ENCODE measurements around the gene SNCB.
A peak's percentile ranks its signal among the peaks of the same experiment; 100 is the strongest.

SNCB gene

GRCh38 chr5:176619569-176620332, 10.6 kb downstream of the SNCB start:
- no peaks in the 10 kb centered on the region for H3K36me3 ChIP-seq (ENCODE audit: insufficient read depth, low read length)
- H3K9me3 ChIP-seq (ENCODE audit: low read length): no peaks in the 10 kb centered on the region
- no peak overlapping the region for H2AFZ ChIP-seq (ENCODE audit: low read depth, low read length)
- no peak overlapping the region for H3K4me3 ChIP-seq (ENCODE audit: low read length)
- H3K4me1 ChIP-seq (ENCODE audit: insufficient read depth, low read length): peaks cover 14% of the 10 kb centered on the region
- peaks cover 57% of the 10 kb centered on the region for H3K27me3 ChIP-seq (ENCODE audit: insufficient read depth, low read length)

GRCh38 chr5:176619203-176619568, 11.1 kb downstream of the SNCB start:
- no peak overlapping the region for H3K4me3 ChIP-seq (ENCODE audit: low read length)
- no peaks in the 10 kb centered on the region for H3K36me3 ChIP-seq (ENCODE audit: insufficient read depth, low read length)
- peaks cover 16% of the 10 kb centered on the region for H3K4me1 ChIP-seq (ENCODE audit: insufficient read depth, low read length)
- peaks cover 56% of the 10 kb centered on the region for H3K27me3 ChIP-seq (ENCODE audit: insufficient read depth, low read length)
- no peaks in the 10 kb centered on the region for H3K9me3 ChIP-seq (ENCODE audit: low read length)
- H2AFZ ChIP-seq (ENCODE audit: low read depth, low read length): no peak overlapping the region

GRCh38 chr5:176618783-176619182, 11.6 kb downstream of the SNCB start:
- Histone ChIP-seq H3K36me3 (ENCODE audit: insufficient read depth, low read length) (no peaks in the 10 kb centered on the region), H3K4me1 (ENCODE audit: insufficient read depth, low read length) (peaks cover 20% of the 10 kb centered on the region), H2AFZ (ENCODE audit: low read depth, low read length) (no peak overlapping the region), H3K9me3 (ENCODE audit: low read length) (no peaks in the 10 kb centered on the region), H3K27me3 (ENCODE audit: insufficient read depth, low read length) (peaks cover 52% of the 10 kb centered on the region), H3K4me3 (ENCODE audit: low read length) (no peak overlapping the region)

- Histone ChIP-seq H2AFZ (ENCODE audit: low read depth, low read length) (no peak overlapping the region), H3K36me3 (ENCODE audit: insufficient read depth, low read length) (no peaks in the 10 kb centered on the region), H3K4me3 (ENCODE audit: low read length) (no peak overlapping the region), H3K27me3 (ENCODE audit: insufficient read depth, low read length) (peaks cover 37% of the 10 kb centered on the region), H3K9me3 (ENCODE audit: low read length) (no peaks in the 10 kb centered on the region), H3K4me1 (ENCODE audit: insufficient read depth, low read length) (peaks cover 30% of the 10 kb centered on the region)
Observed at GRCh38 chr5:176616511-176616910, 13.8 kb downstream of the SNCB start.

- Histone ChIP-seq H3K4me3 (ENCODE audit: low read length) (no peak overlapping the region), H3K9me3 (ENCODE audit: low read length) (no peaks in the 10 kb centered on the region), H3K27me3 (ENCODE audit: insufficient read depth, low read length) (peaks cover 22% of the 10 kb centered on the region), H3K4me1 (ENCODE audit: insufficient read depth, low read length) (peaks cover 32% of the 10 kb centered on the region), H3K36me3 (ENCODE audit: insufficient read depth, low read length) (no peaks in the 10 kb centered on the region), H2AFZ (ENCODE audit: low read depth, low read length) (no peak overlapping the region)
Observed at GRCh38 chr5:176614805-176615478, 15.4 kb downstream of the SNCB start.

GRCh38 chr5:176612855-176613254, 17.5 kb downstream of the SNCB start:
- Histone ChIP-seq H3K4me3 (ENCODE audit: low read length) (no peak overlapping the region), H3K27me3 (ENCODE audit: insufficient read depth, low read length) (peaks cover 9% of the 10 kb centered on the region), H3K36me3 (ENCODE audit: insufficient read depth, low read length) (peaks cover 2% of the 10 kb centered on the region), H3K9me3 (ENCODE audit: low read length) (no peaks in the 10 kb centered on the region), H2AFZ (ENCODE audit: low read depth, low read length) (no peak overlapping the region), H3K4me1 (ENCODE audit: insufficient read depth, low read length) (peaks cover 38% of the 10 kb centered on the region)

- no peak overlapping the region for H2AFZ ChIP-seq (ENCODE audit: low read depth, low read length)
- no peak overlapping the region for H3K4me3 ChIP-seq (ENCODE audit: low read length)
- H3K27me3 ChIP-seq (ENCODE audit: insufficient read depth, low read length): peaks cover 6% of the 10 kb centered on the region
- peaks cover 38% of the 10 kb centered on the region for H3K4me1 ChIP-seq (ENCODE audit: insufficient read depth, low read length)
- H3K9me3 ChIP-seq (ENCODE audit: low read length): no peaks in the 10 kb centered on the region
- H3K36me3 ChIP-seq (ENCODE audit: insufficient read depth, low read length): peaks cover 2% of the 10 kb centered on the region
Observed at GRCh38 chr5:176612008-176612407, 18.3 kb downstream of the SNCB start.

GRCh38 chr5:176611435-176611834, 18.9 kb downstream of the SNCB start:
- Histone ChIP-seq H3K4me3 (ENCODE audit: low read length) (no peak overlapping the region), H3K4me1 (ENCODE audit: insufficient read depth, low read length) (peaks cover 36% of the 10 kb centered on the region), H3K36me3 (ENCODE audit: insufficient read depth, low read length) (peaks cover 2% of the 10 kb centered on the region), H3K27me3 (ENCODE audit: insufficient read depth, low read length) (peaks cover 6% of the 10 kb centered on the region), H2AFZ (ENCODE audit: low read depth, low read length) (no peak overlapping the region), H3K9me3 (ENCODE audit: low read length) (no peaks in the 10 kb centered on the region)

- Histone ChIP-seq H3K27me3 (ENCODE audit: insufficient read depth, low read length) (no peaks in the 10 kb centered on the region), H3K4me3 (ENCODE audit: low read length) (peak overlapping the region; percentile 65), H2AFZ (ENCODE audit: low read depth, low read length) (no peak overlapping the region), H3K9me3 (ENCODE audit: low read length) (no peaks in the 10 kb centered on the region), H3K4me1 (ENCODE audit: insufficient read depth, low read length) (peaks cover 38% of the 10 kb centered on the region), H3K36me3 (ENCODE audit: insufficient read depth, low read length) (peaks cover 2% of the 10 kb centered on the region)
Observed at GRCh38 chr5:176610435-176610773, 19.9 kb downstream of the SNCB start.

GRCh38 chr5:176609724-176610434, 20.5 kb downstream of the SNCB start, which contains the start of gene GPRIN1:
Gene GPRIN1, minus strand, starts transcription at chr5:176610156. Its CDS starts 10,322 bp downstream, at chr5:176599834.
- Histone ChIP-seq H3K4me3 (ENCODE audit: low read length) (peak within 1 kb of the TSS; percentile 65), H3K36me3 (ENCODE audit: insufficient read depth, low read length) (peaks cover 2% of the 10 kb centered on the region), H2AFZ (ENCODE audit: low read depth, low read length) (peak within 1 kb of the TSS; percentile 11), H3K4me1 (ENCODE audit: insufficient read depth, low read length) (peaks cover 38% of the 10 kb centered on the region), H3K9me3 (ENCODE audit: low read length) (no peaks in the 10 kb centered on the region), H3K27me3 (ENCODE audit: insufficient read depth, low read length) (no peaks in the 10 kb centered on the region)

GRCh38 chr5:176608937-176609723, 21.2 kb downstream of the SNCB start:
- Histone ChIP-seq H3K4me3 (ENCODE audit: low read length) (peak overlapping the region; percentile 65), H3K27me3 (ENCODE audit: insufficient read depth, low read length) (no peaks in the 10 kb centered on the region), H3K9me3 (ENCODE audit: low read length) (no peaks in the 10 kb centered on the region), H3K36me3 (ENCODE audit: insufficient read depth, low read length) (peaks cover 2% of the 10 kb centered on the region), H2AFZ (ENCODE audit: low read depth, low read length) (peak overlapping the region; percentile 11), H3K4me1 (ENCODE audit: insufficient read depth, low read length) (peaks cover 35% of the 10 kb centered on the region)

- Histone ChIP-seq H3K4me3 (ENCODE audit: low read length) (peak overlapping the region; percentile 65), H3K9me3 (ENCODE audit: low read length) (no peaks in the 10 kb centered on the region), H3K27me3 (ENCODE audit: insufficient read depth, low read length) (no peaks in the 10 kb centered on the region), H2AFZ (ENCODE audit: low read depth, low read length) (no peak overlapping the region), H3K36me3 (ENCODE audit: insufficient read depth, low read length) (peaks cover 2% of the 10 kb centered on the region), H3K4me1 (ENCODE audit: insufficient read depth, low read length) (peaks cover 26% of the 10 kb centered on the region)
Observed at GRCh38 chr5:176608142-176608705, 22.1 kb downstream of the SNCB start.

Measured in neuron (in vitro differentiated cells).